Retinal pigment epithelial cell (primary cell): ENCODE results near the gene MYO5B.
"Not testable (repeated sequence)": the region's sequence is repeated elsewhere in the genome, so short reads cannot be mapped to it uniquely, and the experiment has no call there.

Source experiments
- DNase-seq: peaks from one replicate; pipeline ENCODE4 v3.0.0-alpha.2; 2010; ENCODE audit warnings: low read depth
- H3K4me3 ChIP-seq: 2 replicates; pipeline ENCODE4 v1.5.1; 2011; ENCODE audit warnings: mild to moderate bottlenecking, low read length, control low read depth, moderate library complexity
- TF ChIP-seq, protein P1 (sequence below): conservative IDR thresholded peaks from 2 replicates; pipeline ENCODE4 v1.5.1; 2011; ENCODE audit warnings: low read depth, low read length, control low read depth, inconsistent platforms

The MYO5B gene

DNA sequence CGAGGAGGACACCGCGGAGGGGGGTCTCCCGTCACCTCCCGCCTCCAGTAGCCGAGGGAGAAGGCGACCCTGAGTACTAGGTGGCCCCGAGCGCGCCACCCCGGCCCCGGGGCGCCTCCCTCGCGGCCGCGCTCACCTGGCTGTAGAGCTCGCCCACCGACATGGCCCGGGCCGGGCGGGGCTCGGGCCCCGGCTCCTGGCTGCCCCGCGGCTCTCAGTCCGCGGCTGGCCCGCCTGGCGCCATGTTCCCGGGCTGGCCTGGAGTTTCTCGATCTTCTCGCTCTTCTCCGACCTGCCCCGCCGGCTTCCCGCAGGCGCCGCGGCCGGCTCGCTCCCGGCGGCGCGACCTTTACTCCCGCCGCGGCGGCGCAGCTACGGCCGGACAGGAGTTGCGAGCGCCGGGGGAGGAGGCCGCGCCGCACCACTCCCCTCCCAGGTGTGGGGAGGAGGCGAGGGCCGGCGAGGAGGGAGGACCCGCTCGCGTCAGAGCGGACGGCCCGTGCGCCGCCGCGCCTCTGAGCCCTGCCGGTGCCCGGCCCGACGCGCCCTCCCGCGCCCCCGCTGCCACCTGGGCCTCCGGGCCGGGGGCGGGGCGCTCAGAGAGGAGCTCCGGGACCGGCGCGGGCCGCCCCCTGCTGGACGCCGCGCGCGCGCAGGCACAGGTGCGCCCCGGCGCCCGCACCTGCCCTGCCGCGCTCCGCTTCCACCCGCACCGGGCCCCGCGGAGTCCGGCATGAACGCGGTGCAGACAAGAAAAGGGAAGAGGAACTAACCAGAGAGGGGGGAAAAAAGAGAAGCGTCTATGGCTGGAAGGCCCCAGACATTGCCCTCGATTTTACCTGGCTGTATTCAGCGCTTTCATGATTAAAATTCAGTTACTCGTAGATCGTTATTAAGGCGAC lies at the start of gene MYO5B:
Gene MYO5B (minus strand): TSS at position 517 of the 902 bp plus-strand sequence. CDS start 354 bp downstream, at position 163.
- DNase-seq = no peak
- TF ChIP-seq, protein P1, sequence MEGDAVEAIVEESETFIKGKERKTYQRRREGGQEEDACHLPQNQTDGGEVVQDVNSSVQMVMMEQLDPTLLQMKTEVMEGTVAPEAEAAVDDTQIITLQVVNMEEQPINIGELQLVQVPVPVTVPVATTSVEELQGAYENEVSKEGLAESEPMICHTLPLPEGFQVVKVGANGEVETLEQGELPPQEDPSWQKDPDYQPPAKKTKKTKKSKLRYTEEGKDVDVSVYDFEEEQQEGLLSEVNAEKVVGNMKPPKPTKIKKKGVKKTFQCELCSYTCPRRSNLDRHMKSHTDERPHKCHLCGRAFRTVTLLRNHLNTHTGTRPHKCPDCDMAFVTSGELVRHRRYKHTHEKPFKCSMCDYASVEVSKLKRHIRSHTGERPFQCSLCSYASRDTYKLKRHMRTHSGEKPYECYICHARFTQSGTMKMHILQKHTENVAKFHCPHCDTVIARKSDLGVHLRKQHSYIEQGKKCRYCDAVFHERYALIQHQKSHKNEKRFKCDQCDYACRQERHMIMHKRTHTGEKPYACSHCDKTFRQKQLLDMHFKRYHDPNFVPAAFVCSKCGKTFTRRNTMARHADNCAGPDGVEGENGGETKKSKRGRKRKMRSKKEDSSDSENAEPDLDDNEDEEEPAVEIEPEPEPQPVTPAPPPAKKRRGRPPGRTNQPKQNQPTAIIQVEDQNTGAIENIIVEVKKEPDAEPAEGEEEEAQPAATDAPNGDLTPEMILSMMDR = no peak
- peak within 1 kb of the TSS; percentile 44 for H3K4me3 ChIP-seq

DNA sequence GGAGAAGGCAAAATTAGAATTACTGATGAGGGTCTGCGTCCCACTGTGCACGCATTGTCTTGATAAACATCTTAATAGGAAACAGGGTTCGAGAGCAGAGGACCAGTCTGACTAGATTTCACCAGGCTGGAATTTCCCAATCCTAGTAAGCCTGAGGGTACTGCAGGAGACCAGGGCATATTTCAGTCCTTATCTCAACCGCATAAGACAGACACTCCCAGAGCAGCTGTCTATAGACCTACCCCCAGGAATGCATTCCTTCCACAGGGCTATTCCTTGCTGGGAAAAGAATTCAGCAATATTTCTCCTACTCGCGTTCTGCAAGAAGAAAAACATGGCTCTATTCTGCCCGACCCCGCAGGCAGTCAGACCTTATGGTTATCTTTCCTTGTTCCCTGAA lies 46.8 kb upstream of the MYO5B start:
- not testable (repeated sequence) for H3K4me3 ChIP-seq

DNA sequence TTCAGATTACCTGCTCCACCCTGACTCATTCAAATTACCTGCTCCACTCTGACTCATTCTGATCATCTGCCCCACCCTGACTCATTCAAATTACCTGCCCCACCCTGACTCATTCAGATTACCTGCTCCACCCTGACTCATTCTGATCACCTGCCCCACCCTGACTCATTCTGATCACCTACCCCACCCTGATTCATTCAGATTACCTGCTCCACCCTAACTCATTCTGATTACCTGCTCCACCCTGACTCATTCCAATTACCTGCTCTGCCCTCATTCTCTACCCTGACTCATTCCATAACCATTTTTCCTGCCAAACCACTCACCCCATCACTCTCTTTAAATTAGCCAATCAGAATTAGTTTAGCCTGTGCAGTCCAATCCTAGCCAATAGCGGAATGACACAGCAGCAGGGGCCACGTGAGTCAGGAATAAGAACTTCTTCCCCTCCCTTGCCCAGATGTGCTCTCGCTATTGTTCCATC lies 45.2 kb upstream of the MYO5B start:
- TF ChIP-seq, protein P1 = no peak
- DNase-seq = no peak
- no peak overlapping the region for H3K4me3 ChIP-seq

More for the DNA sequence above, 46.8 kb upstream of the MYO5B start:
- DNase-seq = not testable (repeated sequence)

DNA sequence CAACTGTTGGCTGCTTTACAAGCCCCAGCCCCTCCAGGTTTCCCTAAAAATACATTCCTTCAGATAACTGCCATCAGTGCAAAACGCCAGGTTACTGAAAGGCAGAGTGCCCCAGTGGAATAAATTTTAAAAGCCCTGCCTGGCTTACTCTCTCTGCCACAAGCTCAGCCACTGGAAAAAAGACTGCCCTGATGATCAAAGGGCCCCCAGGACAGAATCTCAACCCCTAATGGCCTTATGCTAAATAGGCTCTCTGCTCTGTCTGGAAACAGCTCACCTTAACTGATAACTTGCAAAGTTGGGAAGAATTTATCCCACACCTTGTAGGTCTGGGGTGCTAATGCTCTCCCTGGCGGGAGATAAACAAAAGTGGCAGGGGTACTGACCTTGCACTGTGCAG lies 37.5 kb upstream of the MYO5B start:
- TF ChIP-seq, protein P1 = no peak
- no peak for DNase-seq
- H3K4me3 ChIP-seq = no peak overlapping the region

DNA sequence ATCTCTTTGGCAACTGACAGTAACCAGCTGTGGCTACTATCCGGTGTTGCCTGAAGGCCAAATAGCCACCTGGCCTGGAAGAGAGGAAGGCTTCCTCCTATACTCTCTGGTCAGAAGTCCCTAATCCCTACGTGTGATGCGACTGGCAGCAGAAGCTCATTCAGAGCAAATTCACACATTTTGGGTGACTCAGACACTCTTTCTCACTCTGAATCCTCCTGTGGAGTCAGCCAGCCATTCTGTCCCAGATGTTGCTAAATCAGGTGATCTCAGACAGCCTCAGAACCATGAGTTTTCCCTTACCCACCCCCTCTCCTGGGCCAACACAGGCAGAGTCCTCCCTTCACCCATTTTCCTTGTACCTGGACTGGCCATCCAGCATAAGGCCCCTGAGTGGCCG lies 36.7 kb upstream of the MYO5B start:
- DNase-seq = no peak
- no peak overlapping the region for H3K4me3 ChIP-seq
- TF ChIP-seq, protein P1 = no peak

DNA sequence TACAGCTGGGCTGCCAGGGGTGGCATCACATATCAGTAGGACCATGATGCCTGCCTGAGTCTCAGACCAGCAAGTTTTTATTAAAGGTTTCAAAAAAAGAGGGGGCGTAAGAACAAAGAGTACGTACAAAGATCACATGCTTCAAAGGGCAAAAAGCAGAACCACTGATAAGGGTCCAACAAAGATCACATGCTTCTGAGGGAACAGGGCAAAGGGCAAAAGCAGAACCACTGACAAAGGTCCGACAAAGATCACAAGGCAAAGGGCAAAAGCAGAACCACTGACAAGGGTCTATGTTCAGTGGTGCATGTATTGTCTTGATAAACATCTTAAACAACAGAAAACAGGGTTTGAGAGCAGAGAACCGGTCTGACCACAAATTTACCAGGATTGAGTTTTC lies 25.3 kb upstream of the MYO5B start:
- DNase-seq, H3K4me3 ChIP-seq: not testable (repeated sequence)

DNA sequence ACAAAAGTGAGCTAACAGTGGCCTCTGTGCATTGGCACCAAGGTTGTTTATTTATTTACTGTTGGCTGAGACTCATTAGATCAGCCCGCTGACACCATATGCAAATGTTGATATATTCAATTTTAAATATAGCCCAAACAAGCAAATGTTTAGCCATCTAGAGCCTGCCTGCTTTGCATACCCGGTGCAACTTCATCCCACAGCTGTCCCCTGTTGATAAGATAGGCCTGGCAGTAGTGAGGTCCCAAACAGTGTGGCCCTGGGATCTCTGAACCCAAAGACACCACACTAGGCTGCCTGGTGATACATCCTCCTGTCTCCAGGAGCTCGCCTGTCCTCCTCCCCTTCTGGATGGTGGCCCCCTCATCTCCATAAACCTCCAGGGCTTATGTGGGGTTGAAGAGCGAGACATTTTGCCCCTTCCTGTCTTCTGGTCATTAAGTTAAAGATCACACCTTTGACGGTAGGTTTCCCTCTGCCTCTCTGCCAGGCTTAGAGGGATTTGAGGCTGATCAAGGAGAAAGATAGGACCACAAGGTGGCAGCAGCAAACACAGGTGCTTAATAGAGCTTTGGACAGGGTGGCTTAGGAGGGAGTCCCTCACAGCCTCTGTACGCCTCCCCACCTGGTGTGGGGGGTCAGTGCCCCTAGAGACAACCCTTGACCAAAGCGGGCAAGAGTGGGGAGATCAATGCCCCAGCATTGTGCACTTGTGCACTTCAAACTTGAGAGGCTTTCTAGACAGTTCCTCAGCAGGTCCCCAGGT lies 23.7 kb upstream of the MYO5B start:
- TF ChIP-seq, protein P1 = peak; percentile 50
- no peak for DNase-seq
- no peak overlapping the region for H3K4me3 ChIP-seq
